ENCODE results near the gene CPNE8.

GRCh38 chr12:38904537-38905479 lies 583 bp downstream of the CPNE8 start:
- TF ChIP-seq CTCF (IDR thresholded peaks at IDR 0.05) (no peak), EZH2 (IDR thresholded peaks at IDR 0.05; ENCODE audit: borderline replicate concordance, insufficient read depth, low read depth, low read length, poor library complexity, severe bottlenecking) (no peak)

Data from B cell (primary cell).